HL-60 (cell line): ENCODE results near the gene CROT.

ENCODE experiments used
- DNase-seq, 2 experiments: peaks; one replicate each; pipeline ENCODE4 v3.0.0-alpha.2; 2010 to 2020; ENCODE audit warnings: low read depth in 1 of 2, low spot score in 1 of 2
- H3K27ac ChIP-seq: fragments of 250-450 bp; sonication (Bioruptor Pico); replicated peaks from 2 replicates; pipeline ENCODE4 v1.5.1; 2020; ENCODE audit warnings: mild to moderate bottlenecking, moderate library complexity
- H3K27me3 ChIP-seq: fragments of 250-450 bp; sonication (Bioruptor Pico); 2 replicates; pipeline ENCODE4 v1.5.1; 2021; ENCODE audit warnings: mild to moderate bottlenecking, moderate library complexity; ENCODE audit not compliant: insufficient read depth, poor library complexity, severe bottlenecking
- H3K4me3 ChIP-seq: replicated peaks from 2 replicates; pipeline ENCODE4 v1.5.1; 2011; ENCODE audit warnings: mild to moderate bottlenecking, control low read depth, low read length; ENCODE audit not compliant: insufficient read depth
- CTCF ChIP-seq: IDR thresholded peaks from one replicate; pipeline ENCODE4 v1.5.1; 2011; ENCODE audit warnings: low read length, control low read depth, inconsistent platforms; ENCODE audit not compliant: insufficient read depth
- GABPA ChIP-seq: IDR thresholded peaks from 2 replicates; pipeline ENCODE4 v1.6.1; 2012; ENCODE audit warnings: low read depth
- POLR2AphosphoS5 ChIP-seq: IDR thresholded peaks from 2 replicates; pipeline ENCODE4 v1.6.1; 2012; ENCODE audit warnings: low read depth
- REST ChIP-seq: IDR thresholded peaks from 2 replicates; pipeline ENCODE4 v1.6.1; 2012; ENCODE audit warnings: low read depth; ENCODE audit not compliant: insufficient replicate concordance
- SPI1 ChIP-seq: IDR thresholded peaks from 2 replicates; pipeline ENCODE4 v1.6.1; 2012; ENCODE audit warnings: low read depth, mild to moderate bottlenecking, borderline replicate concordance

The CROT gene

GRCh38 chr7:87380905-87381304 is 35.4 kb downstream of the CROT start:
- TF ChIP-seq SPI1 (no peak), CTCF (no peak), REST (no peak), POLR2AphosphoS5 (no peak), GABPA (no peak)
- DNase-seq: no peak
- Histone ChIP-seq H3K4me3 (no peak overlapping the region), H3K27me3 (no peaks in the 10 kb centered on the region), H3K27ac (no peak overlapping the region)

DNA sequence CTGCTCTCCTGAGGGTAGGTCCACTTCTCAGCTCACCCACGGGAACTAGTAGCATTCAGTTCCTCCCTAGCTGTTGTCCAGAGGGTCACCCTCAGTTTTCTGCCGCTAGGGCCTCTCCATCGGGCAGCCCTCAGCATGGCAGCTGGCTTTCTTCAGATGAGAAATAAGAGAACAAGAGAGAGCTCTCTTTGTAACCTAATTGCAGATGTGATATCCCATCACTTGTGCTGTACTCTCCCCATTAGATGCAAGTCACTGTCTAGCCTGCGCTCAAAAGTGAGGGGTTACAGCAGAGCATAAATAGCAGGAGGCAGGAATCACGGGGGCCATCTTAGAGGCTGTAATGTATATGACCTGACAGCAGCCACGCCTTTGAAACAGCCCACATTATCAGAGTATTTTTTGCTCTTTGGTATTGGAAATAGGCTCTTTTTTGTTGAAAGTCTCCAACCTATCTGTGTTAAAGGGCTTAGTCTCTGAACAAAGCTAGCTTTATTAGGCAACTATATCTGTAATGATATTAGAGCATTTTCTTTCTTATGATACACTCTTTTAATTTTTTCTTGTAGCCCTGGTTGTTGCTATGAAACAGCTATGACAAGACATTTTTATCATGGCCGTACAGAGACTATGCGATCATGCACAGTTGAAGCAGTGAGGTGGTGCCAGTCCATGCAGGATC is 45.7 kb downstream of the CROT start:
- Histone ChIP-seq H3K4me3 (no peak overlapping the region), H3K27ac (no peak overlapping the region)
- no peak for DNase-seq

More for the DNA sequence above, 45.7 kb downstream of the CROT start:
- no peaks in the 10 kb centered on the region for H3K27me3 ChIP-seq
- TF ChIP-seq REST (no peak), SPI1 (no peak), GABPA (no peak), POLR2AphosphoS5 (no peak), CTCF (no peak)
